MCF 10A (cell line): ENCODE measurements around the gene METTL4. TPM values are rescaled to one million over a fixed set of nuclear protein-coding genes. Genes with fewer than 3 reads are reported as not detected.

Source experiments
- BruUV-seq: library from RNA; stranded (reverse); fragments of 400-500 nt; replicated peaks from 2 replicates; lab custom pipeline; 2021; lab: Mats Ljungman, UMichigan
- CTCF ChIA-PET: fragments of 300-600 bp; sonication (Branson Sonifier 250); formaldehyde crosslinking; extraction: SDS; loops from one replicate; lab custom pipeline; 2021; ENCODE audit warnings: antibody characterized with exemption, inconsistent platforms; lab: Yijun Ruan, JAX
- POLR2A ChIA-PET: fragments of 300-600, 350-650 bp; sonication (Branson Sonifier 250); formaldehyde crosslinking; extraction: SDS; loops from one replicate; lab custom pipeline; 2020; ENCODE audit warnings: antibody characterized with exemption, inconsistent platforms; lab: Yijun Ruan, JAX
- DNase-seq: peaks from one replicate; pipeline ENCODE4 v3.0.0-alpha.2; 2018; ENCODE audit not compliant: unreplicated experiment
- H3K27ac Mint-ChIP-seq: one replicate; pipeline ENCODE4 v1.8.0; 2022; ENCODE audit warnings: mild to moderate bottlenecking, low read depth, mixed read lengths; ENCODE audit not compliant: unreplicated experiment
- H3K27me3 Mint-ChIP-seq: one replicate; pipeline ENCODE4 v1.8.0; 2022; ENCODE audit warnings: mixed read lengths; ENCODE audit not compliant: insufficient read depth, unreplicated experiment
- H3K36me3 Mint-ChIP-seq: one replicate; pipeline ENCODE4 v1.8.0; 2022; ENCODE audit warnings: mild to moderate bottlenecking, moderate library complexity, mixed read lengths; ENCODE audit not compliant: insufficient read depth, unreplicated experiment
- H3K4me1 Mint-ChIP-seq: one replicate; pipeline ENCODE4 v1.8.0; 2022; ENCODE audit warnings: mixed read lengths; ENCODE audit not compliant: insufficient read depth, unreplicated experiment
- H3K4me3 Mint-ChIP-seq: one replicate; pipeline ENCODE4 v1.8.0; 2022; ENCODE audit warnings: mild to moderate bottlenecking, moderate library complexity, mixed read lengths; ENCODE audit not compliant: unreplicated experiment
- H3K9me3 Mint-ChIP-seq: one replicate; pipeline ENCODE4 v1.8.0; 2022; ENCODE audit warnings: mixed read lengths; ENCODE audit not compliant: unreplicated experiment
- CTCF ChIP-seq: fragments of 200-600 bp; IDR thresholded peaks from one replicate; pipeline ENCODE4 v1.8.0; 2022; ENCODE audit warnings: antibody characterized with exemption, mild to moderate bottlenecking; ENCODE audit not compliant: unreplicated experiment
- intact Hi-C: fragments of 100-400 bp; cut with micrococcal nuclease; formaldehyde crosslinking; loops from 2 replicates; pipeline ENCODE4 v1.14.1; 2022
- total RNA-seq: library from RNA; stranded (reverse); gene quantifications from 2 replicates; pipeline ENCODE4 v1.2.3, GENCODE V29; 2022

The METTL4 gene
- total RNA-seq, 1 experiment from 2014 or later = 11.8 TPM

DNA sequence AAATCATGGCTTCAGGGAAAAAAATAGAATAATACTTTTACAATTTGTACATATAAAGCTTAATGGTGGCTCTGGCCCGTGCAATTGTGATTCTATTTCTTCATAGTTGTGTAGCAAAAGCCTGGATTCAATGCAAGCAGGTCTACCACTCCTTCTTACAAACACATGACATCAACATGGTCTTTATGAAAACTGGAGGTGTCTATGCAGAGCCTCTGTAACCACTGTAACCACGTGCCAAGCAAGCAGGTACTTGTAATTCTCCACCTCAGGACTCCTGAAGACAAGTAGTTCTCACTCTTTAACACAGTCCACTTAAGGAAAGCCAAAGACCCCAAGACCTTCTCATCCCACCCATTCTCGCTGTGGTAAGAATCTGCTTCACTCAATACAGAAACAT, 62.6 kb downstream of the METTL4 start:
- ChIA-PET POLR2A (no interaction called here), CTCF (no interaction called here)
- DNase-seq = no peak
- no peaks in the 10 kb centered on the region for H3K4me1 Mint-ChIP-seq
- intact Hi-C loops = no loop called here
- H3K27ac Mint-ChIP-seq = no peak overlapping the region
- no TSS peak for BruUV-seq
- TF ChIP-seq CTCF = no peak
- no peak overlapping the region for H3K4me3 Mint-ChIP-seq
- no peaks in the 10 kb centered on the region for H3K27me3 Mint-ChIP-seq
- H3K9me3 Mint-ChIP-seq = no peaks in the 10 kb centered on the region
- no peaks in the 10 kb centered on the region for H3K36me3 Mint-ChIP-seq

- DNase-seq = no peak
- Mint-ChIP-seq H3K27ac (no peak overlapping the region), H3K4me1 (no peaks in the 10 kb centered on the region), H3K4me3 (no peak overlapping the region), H3K9me3 (no peaks in the 10 kb centered on the region), H3K36me3 (no peaks in the 10 kb centered on the region), H3K27me3 (no peaks in the 10 kb centered on the region)
- ChIA-PET CTCF (no interaction called here), POLR2A (no interaction called here)
- intact Hi-C loops = no loop called here
- no peak for TF ChIP-seq CTCF
- no TSS peak for BruUV-seq
Measured at GRCh38 chr18:2508155-2508554, 63.1 kb downstream of the METTL4 start.

DNA sequence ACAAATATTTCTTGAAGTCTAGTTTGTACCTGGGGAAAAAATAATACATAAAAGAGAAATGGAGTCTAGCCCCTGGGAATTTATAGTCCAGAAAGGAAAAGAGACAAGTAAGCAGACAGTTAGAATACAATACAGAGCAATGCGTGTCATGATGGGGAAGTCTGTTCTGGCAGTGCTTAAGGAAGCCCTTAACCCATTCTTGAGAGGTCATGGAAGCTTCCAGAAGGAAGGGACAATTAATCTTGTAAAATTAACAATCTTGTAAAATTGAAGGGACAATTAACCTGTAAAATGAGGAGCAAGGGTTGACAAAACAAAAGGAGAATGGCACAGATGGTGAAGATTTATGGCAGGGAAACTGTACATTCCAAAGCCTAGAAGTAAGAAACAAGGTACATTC, 66.7 kb downstream of the METTL4 start:
- Mint-ChIP-seq H3K27me3 (no peaks in the 10 kb centered on the region), H3K27ac (no peak overlapping the region), H3K4me3 (no peak overlapping the region), H3K36me3 (no peaks in the 10 kb centered on the region), H3K9me3 (no peaks in the 10 kb centered on the region), H3K4me1 (no peaks in the 10 kb centered on the region)
- ChIA-PET POLR2A (no interaction called here), CTCF (interaction anchor here (0.6 kb wide), 1 partner anchor 85 kb away, joined by 7 read pairs; no protein-coding TSS in a partner anchor)
- DNase-seq = no peak
- no TSS peak for BruUV-seq
- intact Hi-C loops = no loop called here
- no peak for TF ChIP-seq CTCF

DNA sequence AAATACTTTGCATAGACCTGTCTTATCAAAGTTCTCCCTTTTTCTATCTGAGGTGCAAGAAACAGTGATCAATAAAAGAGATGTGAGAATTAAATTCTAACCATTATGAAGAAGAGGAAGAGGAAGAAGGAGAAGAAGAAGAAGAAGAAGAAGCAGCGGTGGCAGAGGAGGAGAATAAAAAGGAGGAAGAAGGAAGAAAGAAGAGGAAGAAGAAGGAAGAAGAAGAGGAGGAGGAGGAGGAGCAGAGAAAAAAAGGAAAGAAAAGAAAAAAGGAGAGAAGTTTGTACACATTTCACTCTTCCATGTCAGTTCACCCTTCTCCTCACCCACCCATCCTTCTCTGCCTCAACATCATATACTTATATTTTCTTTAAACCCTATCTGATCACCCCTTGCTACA, 68.4 kb downstream of the METTL4 start:
- no peak overlapping the region for H3K27ac Mint-ChIP-seq
- H3K36me3 Mint-ChIP-seq = no peaks in the 10 kb centered on the region
- no peaks in the 10 kb centered on the region for H3K27me3 Mint-ChIP-seq
- no peak overlapping the region for H3K4me3 Mint-ChIP-seq
- intact Hi-C loops = no loop called here
- TF ChIP-seq CTCF = no peak
- no peaks in the 10 kb centered on the region for H3K9me3 Mint-ChIP-seq
- BruUV-seq = no TSS peak
- ChIA-PET POLR2A (no interaction called here), CTCF (no interaction called here)
- no peak for DNase-seq
- no peaks in the 10 kb centered on the region for H3K4me1 Mint-ChIP-seq
